ENCODE results near the gene SOSTDC1. TPM values are rescaled to one million over a fixed set of nuclear protein-coding genes. Genes with fewer than 3 reads are reported as not detected.
A peak's percentile ranks its signal among the peaks of the same experiment; 100 is the strongest.
"Not testable (repeated sequence)": the region's sequence is repeated elsewhere in the genome, so short reads cannot be mapped to it uniquely, and the experiment has no call there.

SOSTDC1 gene
- not detected in 2 replicates for total RNA-seq (2014; rRNA removed; shearing (Covaris generic))
- not detected in 2 replicates for polyA plus RNA-seq (2015; cell fraction: cytosol; rRNA removed)
- polyA plus RNA-seq (2015; cell fraction: nucleus; rRNA removed) = not detected in 2 replicates

GRCh38 chr7:16465469-16466361 lies at the start of gene SOSTDC1:
Gene SOSTDC1 (minus strand): TSS chr7:16465738. CDS start chr7:16465668, 70 bp downstream.
- DNase-seq (ENCODE audit: low read depth) = no peak

GRCh38 chr7:16514729-16515128 lies 49.2 kb upstream of the SOSTDC1 start:
- no peak for DNase-seq (ENCODE audit: low read depth)

GRCh38 chr7:16514271-16514670 lies 48.7 kb upstream of the SOSTDC1 start:
- DNase-seq (ENCODE audit: low read depth) = no peak

GRCh38 chr7:16512097-16512496 lies 46.6 kb upstream of the SOSTDC1 start:
- no peak for DNase-seq (ENCODE audit: low read depth)

GRCh38 chr7:16511314-16511713 lies 45.8 kb upstream of the SOSTDC1 start:
- no peak for DNase-seq (ENCODE audit: low read depth)

- peak; percentile 44 for DNase-seq (ENCODE audit: low read depth)
Measured at GRCh38 chr7:16509829-16510228, 44.3 kb upstream of the SOSTDC1 start.

- not testable (repeated sequence) for DNase-seq (ENCODE audit: low read depth)
Measured at GRCh38 chr7:16506422-16506821, 40.9 kb upstream of the SOSTDC1 start.

- DNase-seq (ENCODE audit: low read depth) = peak; percentile 77
Measured at GRCh38 chr7:16504019-16504418, 38.5 kb upstream of the SOSTDC1 start.

- DNase-seq (ENCODE audit: low read depth) = no peak
Measured at GRCh38 chr7:16502303-16502702, 36.8 kb upstream of the SOSTDC1 start.

GRCh38 chr7:16498122-16498521 lies 32.6 kb upstream of the SOSTDC1 start:
- no peak for DNase-seq (ENCODE audit: low read depth)

- DNase-seq (ENCODE audit: low read depth) = no peak
Measured at GRCh38 chr7:16494955-16495719, 29.6 kb upstream of the SOSTDC1 start.

- DNase-seq (ENCODE audit: low read depth) = no peak
Measured at GRCh38 chr7:16494551-16494950, 29.0 kb upstream of the SOSTDC1 start.

- DNase-seq (ENCODE audit: low read depth) = no peak
Measured at GRCh38 chr7:16493266-16493665, 27.7 kb upstream of the SOSTDC1 start.

GRCh38 chr7:16492513-16493062 lies 27.1 kb upstream of the SOSTDC1 start:
- peak; percentile 59 for DNase-seq (ENCODE audit: low read depth)

- no peak for DNase-seq (ENCODE audit: low read depth)
Measured at GRCh38 chr7:16491148-16491547, 25.6 kb upstream of the SOSTDC1 start.

- DNase-seq (ENCODE audit: low read depth) = peak; percentile 99
Measured at GRCh38 chr7:16484453-16485158, 19.1 kb upstream of the SOSTDC1 start.

GRCh38 chr7:16479591-16479990 lies 14.1 kb upstream of the SOSTDC1 start:
- no peak for DNase-seq (ENCODE audit: low read depth)

- DNase-seq (ENCODE audit: low read depth) = no peak
Measured at GRCh38 chr7:16479161-16479560, 13.6 kb upstream of the SOSTDC1 start.

GRCh38 chr7:16471933-16472332 lies 6.4 kb upstream of the SOSTDC1 start:
- no peak for DNase-seq (ENCODE audit: low read depth)

GRCh38 chr7:16463949-16464715 lies 1.4 kb downstream of the SOSTDC1 start:
- DNase-seq (ENCODE audit: low read depth) = no peak
